ENCODE results near the gene PPP1R18. TPM values are rescaled to one million over a fixed set of nuclear protein-coding genes. Genes with fewer than 3 reads are reported as not detected.
"Not testable (repeated sequence)": the region's sequence is repeated elsewhere in the genome, so short reads cannot be mapped to it uniquely, and the experiment has no call there.

PPP1R18 gene
- total and polyA plus RNA-seq, 7 experiments from 2014 or later, result 60.9 to 262 (median 92.8) TPM

- H3K4me1 ChIP-seq (ENCODE audit: control insufficient read depth in 2 of 2, insufficient read depth in 2 of 2, low read length in 2 of 2), result peaks cover 8 to 15% of the 10 kb centered on the region in 2 donors
- POLR2A ChIA-PET, result interaction anchor here (0.6 to 15.7 kb wide), 5 partner anchors 11 to 907 kb away, joined by 3 to 499 read pairs (median 12); partner anchors contain the start of genes MDC1, MRPS18B and TUBB
- CTCF ChIA-PET, result interaction anchor here (2.0 kb wide), 1 partner anchor 51 kb away, joined by 18 read pairs; no protein-coding TSS in a partner anchor
- no peaks in the 10 kb centered on the region for H3K27me3 Mint-ChIP-seq
- no peaks in the 10 kb centered on the region for H3K9me3 ChIP-seq (ENCODE audit: control insufficient read depth in 2 of 3, low read length in 3 of 3)
- H3K36me3 Mint-ChIP-seq, result peaks cover under 1 to 26% (median 18%) of the 10 kb centered on the region in 5 donors
- H3K9me3 Mint-ChIP-seq, result peaks cover 0 to 5% (median 0%) of the 10 kb centered on the region in 11 donors
- intact Hi-C loops (cut with micrococcal nuclease), result loop anchor here in 1 of 2 donors (10.0 kb wide), 1 partner anchor 216 kb away; no protein-coding TSS in a partner anchor
- H3K4me3 Mint-ChIP-seq, result peak overlapping the region; percentile 77 to 94 (median 89)
- peaks cover 23 to 49% (median 37%) of the 10 kb centered on the region in 7 donors for H3K4me1 Mint-ChIP-seq
- DNase-seq (no peak), ATAC-seq (no peak)
- no peak overlapping the region for H3K4me3 ChIP-seq (ENCODE audit: low read length)
- no peaks in the 10 kb centered on the region for H3K27me3 ChIP-seq (ENCODE audit: control insufficient read depth in 2 of 2, insufficient read depth in 2 of 2, low read length in 2 of 2)
- peak overlapping the region in 7 of 9 donors; percentile 20 to 74 (median 65) for H3K27ac Mint-ChIP-seq
- H3K27ac ChIP-seq (ENCODE audit: low read depth, low read length), result peak overlapping the region; percentile 77
- peaks cover under 1 to 45% (median 13%) of the 10 kb centered on the region in 3 experiments for H3K36me3 ChIP-seq (ENCODE audit: control insufficient read depth in 2 of 3, insufficient read depth in 3 of 3, low read length in 3 of 3)
Observed at GRCh38 chr6:30670760-30671527, 15.5 kb downstream of the PPP1R18 start.

GRCh38 chr6:30666300-30666699, 20.1 kb downstream of the PPP1R18 start:
- ChIA-PET CTCF (interaction anchor here (1.1 to 1.9 kb wide), 3 partner anchors 13 to 183 kb away, joined by 3 to 4 read pairs (median 4); no protein-coding TSS in a partner anchor), POLR2A (interaction anchor here (0.7 to 2.1 kb wide), 2 partner anchors 16 to 65 kb away, joined by 4 read pairs; no protein-coding TSS in a partner anchor)
- H3K4me1 Mint-ChIP-seq, result peaks cover 11 to 34% (median 25%) of the 10 kb centered on the region in 7 donors
- intact Hi-C loops (cut with micrococcal nuclease); H3K4me1 ChIP-seq (ENCODE audit: control insufficient read depth in 2 of 2, insufficient read depth in 2 of 2, low read length in 2 of 2); H3K4me3 ChIP-seq (ENCODE audit: low read length); H3K27me3 ChIP-seq (ENCODE audit: control insufficient read depth in 2 of 2, insufficient read depth in 2 of 2, low read length in 2 of 2); H3K27ac ChIP-seq (ENCODE audit: low read depth, low read length); H3K9me3 Mint-ChIP-seq; H3K9me3 ChIP-seq (ENCODE audit: control insufficient read depth in 2 of 3, low read length in 3 of 3); ATAC-seq; H3K27me3 Mint-ChIP-seq; H3K4me3 Mint-ChIP-seq: not testable (repeated sequence)
- DNase-seq, result peak in 1 of 9 donors; percentile 47
- peak overlapping the region in 2 of 9 donors; percentile 4 to 14 for H3K27ac Mint-ChIP-seq
- peaks cover 16 to 53% (median 36%) of the 10 kb centered on the region in 5 donors for H3K36me3 Mint-ChIP-seq
- H3K36me3 ChIP-seq (ENCODE audit: control insufficient read depth in 2 of 3, insufficient read depth in 3 of 3, low read length in 3 of 3), result peaks cover 21 to 78% (median 26%) of the 10 kb centered on the region in 3 experiments

GRCh38 chr6:30664994-30665767, 21.3 kb downstream of the PPP1R18 start:
- Mint-ChIP-seq H3K36me3 (peaks cover 16 to 51% (median 30%) of the 10 kb centered on the region in 5 donors), H3K27me3 (no peaks in the 10 kb centered on the region), H3K27ac (no peak overlapping the region), H3K4me1 (peaks cover 1 to 24% (median 14%) of the 10 kb centered on the region in 7 donors), H3K4me3 (no peak overlapping the region), H3K9me3 (no peaks in the 10 kb centered on the region)
- no peak for ATAC-seq
- ChIA-PET POLR2A (interaction anchor here (0.8 to 2.1 kb wide), 3 partner anchors 8 to 106 kb away, joined by 4 to 6 read pairs (median 4); partner anchors contain the start of gene DHX16), CTCF (interaction anchor here (0.5 to 1.9 kb wide), 5 partner anchors 10 to 185 kb away, joined by 3 to 4 read pairs (median 3); no protein-coding TSS in a partner anchor)
- Histone ChIP-seq H3K27ac (ENCODE audit: low read depth, low read length) (no peak overlapping the region), H3K36me3 (ENCODE audit: control insufficient read depth in 2 of 3, insufficient read depth in 3 of 3, low read length in 3 of 3) (peaks cover 16 to 81% (median 28%) of the 10 kb centered on the region in 3 experiments), H3K4me1 (ENCODE audit: control insufficient read depth in 2 of 2, insufficient read depth in 2 of 2, low read length in 2 of 2) (no peaks in the 10 kb centered on the region), H3K9me3 (ENCODE audit: control insufficient read depth in 2 of 3, low read length in 3 of 3) (no peaks in the 10 kb centered on the region), H3K27me3 (ENCODE audit: control insufficient read depth in 2 of 2, insufficient read depth in 2 of 2, low read length in 2 of 2) (no peaks in the 10 kb centered on the region), H3K4me3 (ENCODE audit: low read length) (no peak overlapping the region)
- intact Hi-C loops (cut with micrococcal nuclease), result no loop called here
- no peak for DNase-seq

GRCh38 chr6:30657922-30658321, 28.5 kb downstream of the PPP1R18 start:
- H3K4me3 ChIP-seq (ENCODE audit: low read length); intact Hi-C loops (cut with micrococcal nuclease); H3K9me3 Mint-ChIP-seq; ATAC-seq; H3K27ac ChIP-seq (ENCODE audit: low read depth, low read length); DNase-seq; POLR2A ChIA-PET; H3K27me3 ChIP-seq (ENCODE audit: control insufficient read depth in 2 of 2, insufficient read depth in 2 of 2, low read length in 2 of 2); H3K4me3 Mint-ChIP-seq; H3K9me3 ChIP-seq (ENCODE audit: control insufficient read depth in 2 of 3, low read length in 3 of 3); H3K27me3 Mint-ChIP-seq; H3K4me1 Mint-ChIP-seq; H3K4me1 ChIP-seq (ENCODE audit: control insufficient read depth in 2 of 2, insufficient read depth in 2 of 2, low read length in 2 of 2): not testable (repeated sequence)
- Mint-ChIP-seq H3K27ac (peak overlapping the region in 4 of 9 donors; percentile 53 to 79 (median 72)), H3K36me3 (peaks cover 26 to 63% (median 44%) of the 10 kb centered on the region in 5 donors)
- H3K36me3 ChIP-seq (ENCODE audit: control insufficient read depth in 2 of 3, insufficient read depth in 3 of 3, low read length in 3 of 3), result peaks cover 19 to 90% (median 61%) of the 10 kb centered on the region in 3 experiments
- CTCF ChIA-PET, result interaction anchor here (0.7 kb wide), 1 partner anchor 69 kb away, joined by 4 read pairs; no protein-coding TSS in a partner anchor

GRCh38 chr6:30657454-30657853, 29.0 kb downstream of the PPP1R18 start:
- Histone ChIP-seq H3K9me3 (ENCODE audit: control insufficient read depth in 2 of 3, low read length in 3 of 3) (no peaks in the 10 kb centered on the region), H3K27me3 (ENCODE audit: control insufficient read depth in 2 of 2, insufficient read depth in 2 of 2, low read length in 2 of 2) (no peaks in the 10 kb centered on the region), H3K36me3 (ENCODE audit: control insufficient read depth in 2 of 3, insufficient read depth in 3 of 3, low read length in 3 of 3) (peaks cover 16 to 90% (median 59%) of the 10 kb centered on the region in 3 experiments), H3K27ac (ENCODE audit: low read depth, low read length) (peak overlapping the region; percentile 7), H3K4me3 (ENCODE audit: low read length) (no peak overlapping the region), H3K4me1 (ENCODE audit: control insufficient read depth in 2 of 2, insufficient read depth in 2 of 2, low read length in 2 of 2) (no peaks in the 10 kb centered on the region)
- CTCF ChIA-PET, result no interaction called here
- H3K9me3 Mint-ChIP-seq, result no peaks in the 10 kb centered on the region
- DNase-seq, result no peak
- H3K4me3 Mint-ChIP-seq, result no peak overlapping the region
- no peaks in the 10 kb centered on the region for H3K27me3 Mint-ChIP-seq
- peaks cover 0 to 4% (median 0%) of the 10 kb centered on the region in 7 donors for H3K4me1 Mint-ChIP-seq
- H3K27ac Mint-ChIP-seq, result peak overlapping the region in 6 of 9 donors; percentile 51 to 79 (median 66)
- intact Hi-C loops (cut with micrococcal nuclease), result no loop called here
- peaks cover 26 to 59% (median 41%) of the 10 kb centered on the region in 5 donors for H3K36me3 Mint-ChIP-seq
- POLR2A ChIA-PET, result interaction anchor here (0.5 to 0.6 kb wide), 2 partner anchors 34 to 189 kb away, joined by 3 read pairs; no protein-coding TSS in a partner anchor
- ATAC-seq, result no peak

- CTCF ChIA-PET, result no interaction called here
- intact Hi-C loops (cut with micrococcal nuclease), result no loop called here
- Mint-ChIP-seq H3K9me3 (no peaks in the 10 kb centered on the region), H3K4me1 (peaks cover 0 to 4% (median 0%) of the 10 kb centered on the region in 7 donors), H3K27me3 (no peaks in the 10 kb centered on the region), H3K27ac (peak overlapping the region in 2 of 9 donors; percentile 53 to 77), H3K4me3 (no peak overlapping the region), H3K36me3 (peaks cover 20 to 54% (median 38%) of the 10 kb centered on the region in 5 donors)
- POLR2A ChIA-PET, result interaction anchor here (1.0 to 1.6 kb wide), 3 partner anchors 10 to 66 kb away, joined by 3 to 6 read pairs (median 4); no protein-coding TSS in a partner anchor
- Histone ChIP-seq H3K27me3 (ENCODE audit: control insufficient read depth in 2 of 2, insufficient read depth in 2 of 2, low read length in 2 of 2) (no peaks in the 10 kb centered on the region), H3K4me1 (ENCODE audit: control insufficient read depth in 2 of 2, insufficient read depth in 2 of 2, low read length in 2 of 2) (no peaks in the 10 kb centered on the region), H3K9me3 (ENCODE audit: control insufficient read depth in 2 of 3, low read length in 3 of 3) (no peaks in the 10 kb centered on the region), H3K4me3 (ENCODE audit: low read length) (no peak overlapping the region), H3K27ac (ENCODE audit: low read depth, low read length) (peak overlapping the region; percentile 4), H3K36me3 (ENCODE audit: control insufficient read depth in 2 of 3, insufficient read depth in 3 of 3, low read length in 3 of 3) (peaks cover 16 to 90% (median 58%) of the 10 kb centered on the region in 3 experiments)
- DNase-seq (no peak), ATAC-seq (peak; percentile 78)
Observed at GRCh38 chr6:30656513-30656912, 29.9 kb downstream of the PPP1R18 start.
